Activated gamma-delta T cell treated with anti-CD3 and anti-CD28 coated beads, Interleukin-2, amount 50 U/mL, for 16 hours (primary cell): Measurements from ENCODE around the gene HPSE2.
"Not testable (repeated sequence)": the region's sequence is repeated elsewhere in the genome, so short reads cannot be mapped to it uniquely, and the experiment has no call there.

Source experiments
- DNase-seq: peaks from one replicate; pipeline ENCODE4 v3.0.0-alpha.2; 2020; ENCODE audit warnings: low read depth

Gene HPSE2

DNA sequence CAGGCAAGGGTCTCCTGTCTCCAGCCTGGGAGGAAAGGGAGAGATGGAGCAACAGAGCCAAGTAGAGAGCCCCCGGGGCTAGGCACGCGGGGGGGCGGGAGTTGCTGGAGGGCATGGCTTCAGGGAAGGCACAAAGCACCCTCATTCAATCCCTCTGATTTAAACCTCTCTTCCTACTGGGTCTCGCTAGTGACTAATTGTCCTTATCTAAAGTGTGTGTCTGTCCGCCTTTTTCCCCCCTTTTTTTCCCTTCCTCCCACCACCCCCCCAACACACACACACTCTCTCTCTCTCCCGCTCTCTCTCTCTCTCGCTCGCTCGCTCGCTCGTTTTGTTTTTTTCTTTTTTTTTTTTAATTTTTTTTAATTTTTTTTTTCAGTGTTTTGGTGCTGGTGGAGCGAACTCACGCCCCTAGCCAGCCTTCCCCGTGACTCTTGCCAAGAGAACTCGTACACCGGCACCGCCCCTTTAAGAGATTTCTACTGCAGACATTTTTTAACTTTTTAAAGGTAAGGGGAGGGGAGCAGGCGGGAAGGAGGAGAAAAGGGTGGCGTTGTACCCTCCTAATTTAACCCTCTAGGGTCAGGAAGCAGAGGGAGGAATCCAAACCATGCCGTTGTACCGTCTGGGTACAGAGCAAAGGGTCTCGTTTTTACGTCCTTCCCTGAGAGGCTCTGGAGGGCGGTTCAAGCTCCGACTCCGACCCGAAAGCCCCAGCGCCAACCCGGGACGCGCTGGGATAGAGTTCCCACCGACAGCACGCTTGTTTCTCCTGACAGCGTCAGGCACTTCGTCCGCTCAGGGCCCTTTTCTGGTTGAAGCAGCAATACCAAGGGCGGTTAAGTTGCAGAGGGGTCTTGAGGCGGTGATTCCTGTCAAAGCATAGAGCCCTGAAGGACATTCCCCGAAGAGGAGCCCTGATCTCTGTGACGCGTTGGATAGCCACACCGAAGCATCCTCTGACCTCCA, at the start of gene HPSE2:
TSS of gene HPSE2 (minus strand) at position 195 of the 969 bp plus-strand sequence.
- DNase-seq, result no peak

DNA sequence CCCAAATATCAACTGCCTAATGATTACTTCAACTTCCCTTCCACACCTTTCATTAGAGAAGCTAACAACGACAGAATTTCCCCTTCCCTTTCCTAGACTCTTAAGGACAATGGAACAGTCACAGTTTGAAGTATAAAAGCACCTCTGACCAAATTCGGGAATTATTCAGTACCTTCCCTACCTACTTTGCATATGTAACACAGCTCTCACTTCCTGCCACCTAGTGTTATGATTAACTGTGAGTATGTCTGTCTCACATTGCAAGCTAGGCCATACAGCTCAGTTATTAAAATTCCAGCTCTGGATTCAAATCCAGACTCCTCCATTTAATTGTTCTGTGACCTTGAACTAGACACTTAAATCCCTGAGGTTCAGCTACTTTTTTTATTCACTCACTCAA, 44.8 kb upstream of the HPSE2 start:
- DNase-seq, result no peak

DNA sequence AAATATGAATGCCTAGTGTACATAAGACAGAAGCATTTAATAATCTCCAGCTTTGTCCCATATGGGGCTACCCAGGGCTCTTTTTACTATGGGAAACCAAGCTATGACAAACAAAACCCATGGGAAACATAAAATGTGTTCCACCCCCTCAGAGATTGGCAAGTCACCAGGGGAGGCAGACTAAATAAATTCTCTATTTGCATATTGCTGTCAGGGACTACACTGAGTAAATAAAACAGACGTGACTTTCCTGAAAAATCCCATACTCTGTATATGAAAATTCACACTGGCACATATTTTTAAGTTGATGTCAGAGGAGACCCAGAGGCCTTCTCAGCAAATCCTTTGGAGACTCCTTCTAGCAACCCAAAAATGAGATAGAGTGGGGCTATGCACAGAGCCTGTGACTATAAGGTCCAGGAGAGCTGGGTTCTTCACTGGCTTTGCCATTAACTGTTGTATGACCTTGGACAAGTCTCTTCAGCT, 44.0 kb upstream of the HPSE2 start:
- DNase-seq, result no peak

DNA sequence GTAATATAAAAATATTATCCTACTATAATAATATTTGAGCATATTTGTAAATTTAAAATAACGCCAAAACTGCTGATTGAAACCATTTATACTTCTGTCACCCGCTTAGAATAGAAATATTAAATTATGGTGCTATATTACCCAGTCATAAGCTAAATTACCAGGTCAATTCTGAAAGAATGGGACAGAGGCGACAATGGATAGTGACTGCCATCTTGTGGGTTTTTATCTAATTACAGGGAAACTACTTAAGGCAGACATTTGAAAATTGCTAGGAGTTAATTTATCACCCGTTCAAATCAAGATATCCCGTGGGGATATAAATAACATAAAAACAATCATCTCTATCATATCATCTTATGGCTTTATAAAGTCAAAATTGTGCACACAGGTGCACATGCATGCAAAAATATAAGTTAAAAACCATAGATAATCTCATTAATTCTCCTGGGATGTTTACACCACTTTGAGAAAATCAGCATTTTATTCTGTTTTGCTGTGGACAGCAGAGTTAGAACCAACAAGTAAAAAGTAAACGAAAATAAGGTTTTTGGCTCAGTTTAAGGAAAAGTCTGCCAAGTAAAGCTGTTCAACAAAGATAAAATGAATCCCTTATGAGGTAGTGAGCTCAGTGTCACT, 41.3 kb upstream of the HPSE2 start:
- no peak for DNase-seq

DNA sequence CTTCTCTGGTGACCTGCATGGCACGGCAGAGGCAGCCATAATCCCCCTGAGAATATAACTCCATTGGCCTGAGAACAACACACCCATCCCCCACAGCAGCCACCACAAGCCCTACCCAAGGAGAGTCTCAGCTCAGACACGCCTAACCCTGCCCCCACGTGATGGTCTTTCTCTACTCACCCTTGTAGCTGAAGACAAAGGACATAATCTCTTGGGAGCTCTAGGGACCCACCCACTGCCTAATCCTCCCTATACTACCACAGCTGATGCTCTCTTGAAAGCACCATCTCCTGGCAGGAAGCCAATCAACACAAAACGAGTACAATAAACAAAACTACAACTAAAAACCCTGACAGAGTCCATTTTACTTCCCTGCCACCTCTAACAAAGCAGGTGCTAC, 30.7 kb upstream of the HPSE2 start:
- DNase-seq, result no peak

DNA sequence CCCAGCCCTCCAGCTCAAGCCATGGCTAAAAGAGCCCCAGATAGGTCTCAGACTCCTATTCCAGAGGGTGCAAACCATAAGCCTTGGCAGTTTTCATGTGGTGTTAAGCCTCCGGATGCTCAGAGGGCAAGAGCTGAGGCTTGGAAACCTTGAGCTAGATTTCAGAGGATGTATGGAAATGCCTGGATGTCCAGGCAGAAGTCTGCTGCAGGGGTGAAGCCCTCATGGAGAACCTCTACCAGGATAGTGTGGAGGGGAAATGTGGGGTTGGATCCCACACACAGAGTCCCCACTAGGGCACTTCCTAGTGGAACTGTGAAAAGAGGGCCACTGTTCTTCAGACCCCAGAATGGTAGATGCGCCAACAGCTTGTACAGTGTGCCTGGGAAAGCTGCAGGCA, 13.2 kb upstream of the HPSE2 start:
- DNase-seq, result no peak

DNA sequence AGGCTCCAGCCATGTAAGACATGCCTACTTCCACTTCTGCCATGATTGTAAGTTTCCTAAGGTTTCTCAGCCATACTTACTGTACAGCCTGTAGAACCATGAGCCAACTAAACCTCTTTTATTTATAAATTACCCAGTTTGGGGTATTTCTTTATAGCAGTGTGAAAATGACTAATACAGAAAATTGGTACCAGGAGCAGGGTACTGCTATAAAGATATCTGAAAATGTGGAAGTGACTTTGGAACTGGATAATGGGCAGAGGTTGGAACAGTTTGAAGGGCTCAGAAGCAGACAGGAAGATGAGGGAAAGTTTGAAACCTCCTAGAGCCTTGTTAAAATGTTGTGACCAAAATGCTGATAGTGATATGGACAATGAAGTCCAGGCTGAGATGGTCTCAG, 12.2 kb upstream of the HPSE2 start:
- DNase-seq, result not testable (repeated sequence)

DNA sequence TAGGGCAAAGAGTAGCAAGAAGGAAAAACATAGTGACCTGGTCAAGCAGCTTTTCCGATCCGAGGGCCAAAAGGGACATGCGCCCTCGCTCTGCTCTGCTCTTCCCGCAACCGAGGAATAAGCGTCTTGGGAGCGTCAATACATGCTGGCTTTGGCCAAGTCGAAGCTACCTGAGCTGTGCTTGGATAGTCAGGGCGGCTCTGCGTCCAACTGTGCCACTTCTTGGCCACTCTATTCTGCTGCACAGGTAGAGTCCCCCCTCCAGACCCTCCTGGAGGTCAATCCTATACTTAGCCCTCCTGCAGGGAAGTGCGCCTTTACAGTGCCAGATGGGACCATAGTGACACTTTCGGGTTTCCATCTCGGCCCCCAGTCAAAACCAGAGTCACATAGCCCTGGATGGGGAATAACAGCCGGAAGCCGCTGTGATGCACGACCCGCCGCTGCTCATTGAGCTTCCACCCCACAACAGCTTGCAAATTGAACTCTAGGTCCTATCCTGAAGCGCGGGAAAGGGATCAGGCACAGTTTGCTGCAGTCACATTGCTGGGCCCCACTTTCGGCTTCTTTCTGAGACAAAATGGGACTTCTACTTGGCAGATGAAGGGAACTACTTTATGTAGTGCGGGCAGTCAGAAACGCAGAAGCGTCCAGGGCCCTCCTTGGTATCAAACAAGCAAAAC, 1.1 kb upstream of the HPSE2 start:
- no peak for DNase-seq

DNA sequence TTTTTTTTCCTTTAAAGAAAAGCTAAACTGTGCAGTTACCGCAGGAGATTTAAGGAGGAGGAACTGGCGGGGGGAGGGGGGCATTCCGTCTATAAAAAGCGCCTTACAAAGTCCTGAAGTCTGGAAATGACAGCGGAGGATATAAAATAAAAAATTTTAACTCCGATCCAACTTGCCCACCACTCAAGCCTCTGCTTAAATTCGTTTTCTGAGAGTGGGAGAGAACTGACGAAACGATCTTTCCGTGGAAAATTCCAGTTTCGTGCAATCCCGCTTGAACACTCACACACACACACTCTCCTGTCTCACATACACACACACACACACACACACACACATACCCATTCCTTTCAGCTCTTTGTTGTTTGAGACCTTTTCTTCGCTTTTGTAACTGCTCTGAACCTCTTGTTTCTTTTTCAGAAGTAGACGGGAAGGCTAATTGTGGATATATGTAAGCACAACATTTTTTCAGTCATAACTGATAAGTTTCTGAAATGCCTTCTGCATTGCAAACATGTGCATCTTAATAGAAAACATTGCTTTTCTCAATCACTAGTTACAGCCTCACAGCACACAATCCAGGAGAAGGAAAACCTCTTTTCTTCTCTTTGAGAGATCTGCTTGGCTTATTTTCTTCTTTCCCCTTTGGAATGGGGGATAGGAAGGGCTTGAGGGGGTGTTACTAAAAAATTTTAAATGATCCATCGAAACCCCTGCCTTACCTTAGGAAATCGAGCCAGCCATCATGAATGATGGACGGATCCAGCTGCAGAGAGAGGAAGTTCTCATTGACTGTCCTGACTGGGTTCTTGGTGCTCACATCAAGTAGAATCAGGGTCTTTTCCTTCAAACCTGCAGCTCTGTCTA, 628 bp downstream of the HPSE2 start:
- DNase-seq, result no peak

DNA sequence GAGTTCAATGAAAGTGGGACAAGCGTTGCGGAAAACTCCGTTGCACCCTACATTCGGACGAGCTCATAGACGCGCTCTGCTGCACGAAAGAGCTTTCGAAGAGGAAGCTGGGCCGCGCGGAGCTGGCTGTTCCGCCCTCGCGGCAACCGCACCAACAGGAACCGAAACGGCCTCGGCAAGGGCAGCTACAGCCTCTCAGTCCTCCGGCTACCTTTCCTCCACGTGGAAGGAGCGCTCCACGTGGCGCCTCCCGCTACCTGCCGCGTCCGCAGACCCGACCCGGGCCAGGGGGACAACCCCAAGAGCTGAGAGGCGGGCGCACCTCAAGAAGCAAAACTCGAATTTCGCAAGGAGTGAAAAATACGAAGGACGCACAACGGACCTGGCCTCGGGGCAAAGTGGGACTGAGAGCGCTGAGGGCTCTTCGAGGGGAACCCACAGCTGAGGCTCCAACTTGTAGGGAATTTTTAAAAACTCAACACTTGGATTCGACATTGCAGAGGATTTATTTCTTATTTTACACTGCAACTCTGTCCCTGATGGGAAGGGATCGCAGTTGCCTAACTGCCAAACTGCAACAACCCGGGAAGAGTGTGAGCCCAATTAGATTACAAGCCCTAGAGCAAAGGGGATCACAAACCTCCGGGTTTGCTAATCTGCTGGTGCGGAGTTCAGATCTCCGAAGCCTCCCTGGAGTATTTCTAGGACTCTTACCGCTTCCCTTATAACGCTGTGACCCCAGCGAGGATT, 1.4 kb downstream of the HPSE2 start:
- DNase-seq, result no peak

DNA sequence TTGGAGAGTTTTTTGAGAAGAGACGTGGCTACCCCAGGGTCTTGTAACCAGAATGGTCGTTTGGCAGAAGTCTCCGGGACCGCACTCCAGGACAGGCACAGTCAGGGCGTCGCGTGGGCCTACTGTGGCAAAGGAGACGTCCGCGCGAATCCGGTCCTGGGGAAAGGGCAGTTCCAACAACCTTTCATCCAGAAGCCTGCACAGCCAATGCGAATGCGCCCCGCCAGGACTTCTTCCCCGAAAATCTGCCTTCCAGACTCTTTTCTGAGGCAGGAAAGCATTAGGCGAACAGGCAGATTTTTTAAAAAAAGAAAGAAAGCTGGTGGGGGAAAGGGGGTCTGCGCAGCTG, 2.0 kb downstream of the HPSE2 start:
- no peak for DNase-seq

DNA sequence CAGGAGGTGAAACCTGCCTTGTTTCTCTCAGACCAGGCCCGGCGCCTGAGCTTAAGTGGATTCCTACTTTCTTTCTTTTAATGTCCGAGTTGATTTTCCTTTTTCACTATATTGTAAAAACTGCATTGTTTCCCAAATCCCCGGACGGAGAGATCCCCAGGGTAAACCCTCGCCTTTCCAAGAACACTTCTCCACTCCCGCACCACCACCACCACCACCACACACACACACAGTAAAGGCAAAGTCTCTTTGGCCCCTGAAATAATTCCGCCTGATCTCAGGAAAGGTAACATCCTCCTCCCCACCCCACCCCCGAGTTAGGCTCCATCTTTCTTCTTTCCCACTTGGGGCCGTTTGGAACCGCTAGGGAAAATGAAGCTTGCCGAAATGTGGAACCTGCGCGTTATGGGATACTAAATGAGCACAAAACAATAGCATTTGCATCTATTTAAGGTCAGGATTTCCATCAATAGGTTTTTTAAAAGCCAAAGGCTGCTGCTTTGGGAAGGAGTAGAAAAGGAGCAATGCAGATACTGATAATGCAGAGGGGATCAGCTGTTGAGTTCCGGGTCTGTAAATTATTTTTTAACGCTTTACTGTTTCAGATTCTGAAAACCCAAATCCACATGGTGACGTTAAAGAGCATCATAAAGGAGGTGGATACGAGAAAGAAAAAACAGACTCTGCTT, 2.5 kb downstream of the HPSE2 start:
- no peak for DNase-seq

DNA sequence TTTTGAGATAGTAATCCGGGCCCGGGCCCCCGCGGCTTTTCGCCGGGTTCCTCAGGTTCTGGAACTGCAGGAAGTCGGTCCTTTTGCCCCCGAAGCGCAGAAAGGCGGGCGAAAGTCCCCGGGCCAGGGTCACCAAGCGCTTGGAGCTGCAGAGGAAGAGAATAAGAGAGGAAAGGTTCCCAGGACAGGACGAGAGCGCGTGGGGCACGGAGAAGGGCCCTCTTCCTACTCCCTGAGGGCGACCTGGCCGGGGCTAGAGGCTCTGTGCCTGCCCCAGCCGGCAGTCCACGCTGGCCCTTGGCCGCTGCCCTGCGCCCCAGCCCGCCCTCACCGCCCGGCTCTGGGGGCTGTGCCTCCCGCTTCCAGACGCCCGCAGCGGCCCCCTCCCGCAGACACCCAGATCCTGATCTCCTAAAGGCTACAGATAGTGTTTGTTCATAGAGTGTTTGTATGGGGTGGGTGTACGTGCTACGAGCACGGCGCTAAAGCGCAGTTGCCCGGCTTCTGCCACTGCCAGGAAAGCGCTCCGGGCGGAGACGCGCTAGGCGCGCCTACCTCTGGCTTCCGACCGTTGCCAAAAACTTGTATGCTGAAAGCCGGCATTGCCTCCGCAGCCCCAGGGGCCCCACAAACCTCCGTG, 3.2 kb downstream of the HPSE2 start:
- no peak for DNase-seq

DNA sequence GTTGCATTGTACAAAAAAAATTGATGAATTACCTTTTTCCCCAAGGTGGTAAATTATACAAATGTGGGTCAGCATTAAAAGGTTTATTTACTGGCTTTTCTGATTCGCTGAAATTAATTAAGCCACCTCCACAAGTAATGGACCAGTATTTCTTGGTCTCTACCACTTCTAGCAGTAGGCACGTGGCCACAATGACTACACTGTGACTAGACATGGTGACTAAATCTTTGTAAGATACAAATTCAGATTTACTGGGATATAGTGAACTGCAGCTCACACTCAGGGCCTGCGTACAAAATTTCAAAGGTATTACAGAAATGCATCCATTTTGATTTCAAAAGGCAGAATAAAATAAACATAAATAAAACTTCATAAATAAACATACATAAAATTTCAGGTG, 10.9 kb downstream of the HPSE2 start:
- DNase-seq, result no peak

DNA sequence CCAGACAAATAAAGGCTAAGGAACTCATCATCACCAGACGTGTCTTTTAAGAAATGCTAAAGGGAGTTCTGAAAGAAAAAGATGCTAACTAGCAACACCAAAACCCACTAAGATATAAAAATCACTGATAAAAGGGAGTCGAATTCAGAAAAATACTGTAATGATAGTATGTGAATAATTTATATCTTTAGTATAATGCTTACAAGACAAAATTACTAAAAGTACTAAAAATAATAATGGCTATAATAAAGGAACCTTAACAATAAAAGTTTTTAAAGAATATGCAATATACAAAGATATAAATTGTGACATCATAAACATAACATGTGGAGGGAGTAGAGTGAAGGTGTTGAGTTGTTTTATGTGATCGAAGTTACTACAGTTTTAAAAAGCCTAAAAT, 28.3 kb downstream of the HPSE2 start:
- DNase-seq, result no peak

DNA sequence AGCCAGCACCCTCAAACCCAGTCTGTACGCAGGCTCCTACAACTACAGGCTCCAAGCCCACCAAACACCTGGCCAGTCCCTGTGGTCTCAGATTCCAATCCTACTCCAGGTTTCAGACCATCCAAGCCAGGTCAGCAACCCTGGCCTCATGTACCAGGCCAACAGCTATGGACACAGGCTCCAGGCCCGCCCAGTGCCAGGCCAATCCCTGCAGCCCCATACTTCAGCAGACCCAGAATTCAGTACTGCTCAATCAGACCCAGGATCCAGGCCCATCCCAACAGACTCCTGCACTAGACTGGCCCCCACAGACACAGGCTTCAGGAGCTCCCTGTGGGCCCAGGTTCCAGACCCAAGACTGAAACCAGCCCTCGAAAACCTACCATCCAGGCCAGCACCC, 32.3 kb downstream of the HPSE2 start:
- DNase-seq, result no peak

DNA sequence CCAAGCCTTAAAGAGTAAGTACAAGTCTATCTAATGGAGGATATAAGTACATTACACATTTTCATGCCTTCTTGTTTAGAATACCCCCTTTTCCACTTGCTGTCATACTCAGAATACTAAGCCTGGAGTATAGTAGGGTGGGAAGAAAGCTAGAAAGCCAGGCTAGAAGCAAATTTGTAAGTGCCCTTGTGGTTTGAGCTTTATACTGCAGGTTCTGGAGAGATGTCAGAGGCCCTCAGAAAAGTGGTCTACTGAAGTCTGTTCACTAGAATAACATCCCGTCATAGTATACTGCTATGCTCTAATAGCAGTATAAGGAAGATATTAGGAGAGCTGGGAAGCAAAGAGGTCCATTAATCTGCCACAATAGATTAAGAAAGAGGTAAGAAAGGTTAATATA, 62.7 kb downstream of the HPSE2 start:
- no peak for DNase-seq

DNA sequence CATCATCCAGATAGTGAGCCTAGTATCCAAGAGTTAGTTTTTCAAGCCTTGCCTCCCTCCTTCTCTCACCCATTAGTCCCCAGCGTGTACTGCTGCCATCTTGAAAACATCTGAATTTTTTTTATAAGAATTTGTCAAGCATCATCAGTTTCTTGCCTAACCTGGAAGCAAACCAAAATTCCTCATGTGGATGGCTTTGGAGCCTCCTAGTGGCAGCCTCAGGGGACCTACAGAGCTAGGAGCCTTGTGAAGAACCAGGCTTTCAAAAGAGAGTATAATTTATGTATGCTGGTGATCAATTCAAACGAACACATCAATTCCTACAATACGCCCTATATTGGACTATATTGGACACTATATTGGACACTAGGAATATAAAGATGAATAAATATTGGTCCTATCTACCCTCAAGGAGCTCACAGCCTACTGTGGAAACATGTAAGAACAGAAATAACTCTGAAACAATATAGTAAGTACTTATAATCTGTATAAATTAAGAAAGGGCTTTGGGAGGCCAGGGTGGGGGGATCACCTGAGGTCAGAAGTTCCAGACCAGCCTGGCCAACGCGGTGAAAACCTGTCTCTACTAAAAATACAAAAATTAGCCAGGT, 63.4 kb downstream of the HPSE2 start:
- no peak for DNase-seq

DNA sequence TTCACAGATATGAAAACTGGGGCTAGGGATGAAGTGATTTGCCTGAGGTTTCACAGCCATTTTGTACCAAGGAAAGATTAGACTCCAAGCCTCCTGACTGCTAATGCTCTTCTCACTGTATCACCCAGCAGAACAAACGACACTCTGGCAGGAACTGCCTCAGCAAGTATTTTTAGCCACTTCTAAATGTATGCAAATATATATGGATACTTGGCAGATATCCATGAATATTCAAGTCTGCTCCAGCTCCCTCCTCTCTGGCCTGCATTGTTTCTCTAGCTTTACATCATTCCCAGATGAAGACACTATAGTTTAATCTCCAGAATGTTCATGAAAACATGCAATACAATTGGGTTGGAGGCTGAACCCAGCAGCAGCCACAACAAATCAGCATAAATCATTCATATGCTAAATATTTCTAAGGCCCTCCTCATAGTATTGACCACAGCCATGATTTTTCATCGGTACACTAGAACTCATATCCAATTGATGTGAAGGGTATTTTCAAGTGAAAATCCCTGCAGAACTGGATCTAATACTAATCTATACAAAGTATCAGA, 65.5 kb downstream of the HPSE2 start:
- no peak for DNase-seq
